Measurements from ENCODE around the gene APOL5.

- TF ChIP-seq CTCF (IDR thresholded peaks at IDR 0.05) (no peak), POLR2A (IDR thresholded peaks at IDR 0.05) (no peak)
Measured at GRCh38 chr22:35726933-35727332, 9.3 kb downstream of the APOL5 start.
